Measurements from ENCODE around the gene MYH2.

MYH2 gene

DNA sequence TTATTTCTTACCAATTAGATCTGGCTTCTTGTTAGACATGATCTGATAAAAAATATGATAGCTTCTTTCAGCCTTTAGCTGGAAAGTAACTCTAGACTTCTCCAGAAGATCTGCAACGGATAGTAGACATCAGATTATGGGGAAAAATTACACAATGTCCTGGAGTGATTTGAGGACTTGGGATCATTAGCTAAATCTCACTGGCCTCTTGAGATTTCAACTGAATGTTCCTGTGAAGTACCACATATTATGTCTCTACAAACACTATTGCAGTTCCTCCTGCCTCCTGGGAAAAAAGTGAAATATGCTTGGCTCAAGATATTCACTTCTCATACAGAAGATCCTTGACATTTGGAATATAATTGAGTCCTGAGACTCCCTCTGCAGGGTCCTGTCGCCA lies 36.6 kb downstream of the MYH2 start:
- no peak overlapping the region for H3K27ac ChIP-seq
- no peak overlapping the region for H3K4me2 ChIP-seq (ENCODE audit: low read length)
- no peak overlapping the region for H3K9ac ChIP-seq
- no peak overlapping the region for H3K4me3 ChIP-seq (ENCODE audit: low read depth, low read length)
- no peaks in the 10 kb centered on the region for H3K9me3 ChIP-seq (ENCODE audit: control insufficient read depth, low read length)
- TF ChIP-seq, protein P1, sequence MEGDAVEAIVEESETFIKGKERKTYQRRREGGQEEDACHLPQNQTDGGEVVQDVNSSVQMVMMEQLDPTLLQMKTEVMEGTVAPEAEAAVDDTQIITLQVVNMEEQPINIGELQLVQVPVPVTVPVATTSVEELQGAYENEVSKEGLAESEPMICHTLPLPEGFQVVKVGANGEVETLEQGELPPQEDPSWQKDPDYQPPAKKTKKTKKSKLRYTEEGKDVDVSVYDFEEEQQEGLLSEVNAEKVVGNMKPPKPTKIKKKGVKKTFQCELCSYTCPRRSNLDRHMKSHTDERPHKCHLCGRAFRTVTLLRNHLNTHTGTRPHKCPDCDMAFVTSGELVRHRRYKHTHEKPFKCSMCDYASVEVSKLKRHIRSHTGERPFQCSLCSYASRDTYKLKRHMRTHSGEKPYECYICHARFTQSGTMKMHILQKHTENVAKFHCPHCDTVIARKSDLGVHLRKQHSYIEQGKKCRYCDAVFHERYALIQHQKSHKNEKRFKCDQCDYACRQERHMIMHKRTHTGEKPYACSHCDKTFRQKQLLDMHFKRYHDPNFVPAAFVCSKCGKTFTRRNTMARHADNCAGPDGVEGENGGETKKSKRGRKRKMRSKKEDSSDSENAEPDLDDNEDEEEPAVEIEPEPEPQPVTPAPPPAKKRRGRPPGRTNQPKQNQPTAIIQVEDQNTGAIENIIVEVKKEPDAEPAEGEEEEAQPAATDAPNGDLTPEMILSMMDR (IDR thresholded peaks at IDR 0.05): no peak
- H3K4me1 ChIP-seq: no peaks in the 10 kb centered on the region
- no peaks in the 10 kb centered on the region for H3K36me3 ChIP-seq (ENCODE audit: control insufficient read depth, insufficient read depth, low read length)
- no peaks in the 10 kb centered on the region for H3K79me2 ChIP-seq
- H2AFZ ChIP-seq: no peak overlapping the region
- H3K27me3 ChIP-seq (ENCODE audit: control insufficient read depth, insufficient read depth, low read length): no peaks in the 10 kb centered on the region

DNA sequence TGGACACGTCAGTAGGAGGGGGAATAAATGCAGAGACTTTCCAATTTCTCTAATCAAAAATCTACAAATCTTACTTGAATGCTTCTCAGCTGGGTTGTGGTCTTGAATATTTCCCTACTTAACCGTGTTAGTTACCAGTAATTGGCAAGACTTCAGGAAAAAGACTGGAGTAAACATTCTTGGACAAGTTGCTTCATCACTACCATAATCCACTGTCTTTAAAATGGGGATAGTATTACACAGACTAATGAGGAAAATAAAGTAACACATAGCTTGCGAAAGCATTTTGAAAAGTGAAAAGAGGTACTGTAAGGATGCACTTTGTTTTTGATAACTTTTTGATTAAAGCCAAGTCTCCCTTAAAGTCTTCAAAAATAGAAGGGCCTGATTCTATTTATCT lies 49.5 kb downstream of the MYH2 start:
- Histone ChIP-seq H3K27me3 (ENCODE audit: control insufficient read depth, insufficient read depth, low read length) (no peaks in the 10 kb centered on the region), H2AFZ (no peak overlapping the region), H3K4me3 (ENCODE audit: low read depth, low read length) (no peak overlapping the region), H3K27ac (no peak overlapping the region), H3K4me2 (ENCODE audit: low read length) (no peak overlapping the region), H3K36me3 (ENCODE audit: control insufficient read depth, insufficient read depth, low read length) (no peaks in the 10 kb centered on the region), H3K4me1 (no peaks in the 10 kb centered on the region), H3K9ac (no peak overlapping the region), H3K9me3 (ENCODE audit: control insufficient read depth, low read length) (no peaks in the 10 kb centered on the region), H3K79me2 (no peaks in the 10 kb centered on the region)
- TF ChIP-seq, protein P1 (IDR thresholded peaks at IDR 0.05): no peak

DNA sequence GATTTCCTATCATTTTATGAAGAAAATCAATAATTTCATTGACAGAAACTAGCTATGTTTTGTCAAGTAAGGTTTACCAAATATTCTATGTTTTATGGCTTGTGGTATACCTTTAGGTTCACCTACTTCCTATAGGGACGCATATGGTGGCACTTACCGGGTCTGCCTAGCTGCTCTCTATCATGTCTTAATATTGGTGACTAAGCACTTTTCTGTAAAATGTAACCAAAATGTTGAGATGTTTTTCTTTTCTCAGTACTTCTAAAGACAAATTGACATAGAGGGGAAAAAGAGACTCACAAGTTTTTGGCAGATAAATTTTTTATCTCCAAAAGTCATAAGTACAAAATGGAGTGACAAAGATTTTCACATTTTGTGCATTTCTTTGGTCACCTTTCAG lies 57.5 kb downstream of the MYH2 start:
- no peak overlapping the region for H2AFZ ChIP-seq
- H3K79me2 ChIP-seq: no peaks in the 10 kb centered on the region
- H3K4me3 ChIP-seq (ENCODE audit: low read depth, low read length): no peak overlapping the region
- H3K27ac ChIP-seq: no peak overlapping the region
- TF ChIP-seq, protein P1 (IDR thresholded peaks at IDR 0.05): no peak
- H3K27me3 ChIP-seq (ENCODE audit: control insufficient read depth, insufficient read depth, low read length): no peaks in the 10 kb centered on the region
- no peaks in the 10 kb centered on the region for H3K9me3 ChIP-seq (ENCODE audit: control insufficient read depth, low read length)
- no peak overlapping the region for H3K9ac ChIP-seq
- no peak overlapping the region for H3K4me2 ChIP-seq (ENCODE audit: low read length)
- no peaks in the 10 kb centered on the region for H3K4me1 ChIP-seq
- no peaks in the 10 kb centered on the region for H3K36me3 ChIP-seq (ENCODE audit: control insufficient read depth, insufficient read depth, low read length)

DNA sequence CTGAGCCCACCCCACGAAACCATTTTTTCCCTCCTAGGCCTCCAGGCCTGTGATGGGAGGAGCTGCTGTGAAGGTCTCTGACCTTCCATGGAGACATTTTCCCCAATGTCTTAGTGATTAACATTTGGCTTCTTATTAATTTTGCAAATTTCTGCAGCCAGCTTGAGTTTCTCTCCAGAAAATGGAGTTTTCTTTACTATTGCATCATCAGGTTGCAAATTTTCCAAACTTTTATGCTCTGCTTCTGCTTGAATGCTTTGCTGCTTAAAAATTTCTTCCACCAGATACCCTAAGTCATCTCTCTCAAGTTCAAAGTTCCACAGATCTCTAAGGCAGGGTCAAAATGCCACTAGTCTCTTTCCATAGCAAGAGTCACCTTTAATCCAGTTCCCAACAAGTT lies 67.2 kb downstream of the MYH2 start:
- no peaks in the 10 kb centered on the region for H3K79me2 ChIP-seq
- H2AFZ ChIP-seq: no peak overlapping the region
- H3K9me3 ChIP-seq (ENCODE audit: control insufficient read depth, low read length): peaks cover 5% of the 10 kb centered on the region
- H3K4me2 ChIP-seq (ENCODE audit: low read length): no peak overlapping the region
- TF ChIP-seq, protein P1 (IDR thresholded peaks at IDR 0.05): no peak
- H3K9ac ChIP-seq: no peak overlapping the region
- no peaks in the 10 kb centered on the region for H3K27me3 ChIP-seq (ENCODE audit: control insufficient read depth, insufficient read depth, low read length)
- no peaks in the 10 kb centered on the region for H3K4me1 ChIP-seq
- no peaks in the 10 kb centered on the region for H3K36me3 ChIP-seq (ENCODE audit: control insufficient read depth, insufficient read depth, low read length)
- no peak overlapping the region for H3K27ac ChIP-seq
- no peak overlapping the region for H3K4me3 ChIP-seq (ENCODE audit: low read depth, low read length)

DNA sequence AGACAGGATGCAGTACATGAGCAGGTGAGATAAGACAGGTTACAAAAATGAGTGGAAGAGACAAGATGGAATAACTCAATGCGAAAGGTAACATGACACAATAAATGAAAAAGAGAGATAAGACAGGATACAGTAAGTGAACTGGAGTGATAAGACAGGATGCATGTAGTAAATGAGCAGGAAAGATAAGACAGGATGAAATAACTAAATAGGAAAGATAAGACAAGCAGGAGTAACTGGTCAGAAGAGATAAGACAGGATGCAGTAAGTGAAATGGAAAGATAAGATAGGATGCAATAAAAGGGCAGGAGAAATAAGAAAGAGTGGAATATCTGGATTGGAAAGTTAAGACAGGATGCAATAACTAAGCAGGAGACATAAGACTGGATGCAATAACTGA lies 71.8 kb downstream of the MYH2 start:
- Histone ChIP-seq H3K27ac (no peak overlapping the region), H3K9me3 (ENCODE audit: control insufficient read depth, low read length) (no peaks in the 10 kb centered on the region), H3K36me3 (ENCODE audit: control insufficient read depth, insufficient read depth, low read length) (no peaks in the 10 kb centered on the region), H3K27me3 (ENCODE audit: control insufficient read depth, insufficient read depth, low read length) (no peaks in the 10 kb centered on the region), H2AFZ (no peak overlapping the region), H3K4me2 (ENCODE audit: low read length) (no peak overlapping the region), H3K4me3 (ENCODE audit: low read depth, low read length) (no peak overlapping the region), H3K9ac (no peak overlapping the region), H3K79me2 (no peaks in the 10 kb centered on the region), H3K4me1 (no peaks in the 10 kb centered on the region)
- TF ChIP-seq, protein P1 (IDR thresholded peaks at IDR 0.05): no peak

Measured in parathyroid adenoma (tissue), 2 donors.